Inflammatory macrophage treated with lipopolysaccharide for 4 hours (primary cell): ENCODE results near the gene PPAN.

Experiments used
- DNase-seq: peaks from one replicate; pipeline ENCODE4 v3.0.0-alpha.2; 2020

Gene PPAN

DNA sequence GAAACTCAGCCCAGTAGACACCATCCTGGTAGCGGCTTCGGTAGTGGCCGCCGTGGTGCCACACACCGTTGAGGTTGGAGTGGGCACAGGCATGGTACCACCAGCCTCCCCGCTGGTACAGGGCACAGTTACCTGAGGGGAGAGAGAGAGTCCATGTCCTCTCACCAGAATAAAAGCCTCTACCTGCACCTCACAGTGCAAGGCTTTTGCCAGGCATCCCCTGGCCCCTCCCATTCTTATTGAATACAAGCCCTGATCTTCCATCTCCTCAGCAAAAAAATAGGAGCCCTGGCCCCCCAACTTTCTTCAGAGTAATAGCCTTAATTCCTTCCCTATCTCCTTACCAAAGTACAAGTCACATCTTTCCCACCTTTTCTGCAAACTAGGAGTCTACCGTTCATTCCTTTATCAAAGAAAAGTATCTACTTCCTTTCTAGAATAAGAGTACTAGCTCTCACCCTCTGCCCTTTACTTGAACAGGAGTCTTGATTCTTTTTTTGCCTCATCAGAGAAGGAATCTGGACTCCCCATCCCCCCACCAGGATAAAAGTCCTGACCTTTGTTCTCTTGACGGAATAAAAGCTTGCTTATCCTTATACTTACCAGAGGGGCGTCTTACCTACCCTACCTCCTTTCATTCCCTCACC, 13.4 kb upstream of the PPAN start:
- DNase-seq = no peak

DNA sequence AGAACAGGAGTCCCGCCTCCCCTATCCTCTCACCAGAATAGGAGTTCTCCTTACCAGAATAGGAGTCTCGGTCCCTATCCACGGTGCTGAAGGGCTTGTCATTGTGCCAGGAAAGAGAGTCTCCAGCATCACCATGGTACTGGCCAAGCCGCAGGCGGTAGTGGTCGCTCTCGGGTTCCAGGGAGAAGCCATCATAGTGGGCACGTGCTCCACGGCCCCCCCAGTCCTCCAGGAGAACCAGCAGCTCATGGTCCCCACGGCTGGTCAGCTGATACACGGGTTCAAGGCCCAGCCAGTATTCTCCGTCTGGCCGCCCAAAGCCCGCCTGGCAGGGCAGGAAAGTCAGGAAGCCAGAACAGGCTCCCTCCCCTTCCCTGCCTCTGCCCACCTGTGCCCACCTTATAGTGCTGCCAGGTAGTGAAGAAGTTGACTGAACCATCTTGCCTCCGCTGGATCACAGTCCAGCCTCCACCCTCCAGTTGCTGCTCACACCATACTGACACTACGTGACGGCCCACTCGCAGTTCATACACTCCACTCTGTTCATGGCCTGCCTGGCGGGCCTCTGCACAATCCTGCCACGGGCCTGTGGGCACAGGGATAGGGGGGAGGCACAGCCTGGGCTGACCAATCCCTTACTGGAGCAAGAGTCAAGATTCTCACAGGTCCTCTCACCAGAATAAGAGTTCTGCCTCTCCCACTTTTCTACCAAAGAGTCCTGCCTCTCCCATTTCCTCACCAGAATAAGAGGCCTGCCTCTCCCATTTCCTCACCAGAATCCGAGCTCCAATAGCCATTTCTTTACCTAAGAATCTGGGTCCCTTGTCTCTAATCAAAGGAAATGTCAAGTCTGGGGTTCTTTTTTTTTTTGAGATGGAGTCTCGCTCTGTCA, 12.6 kb upstream of the PPAN start:
- DNase-seq = no peak

DNA sequence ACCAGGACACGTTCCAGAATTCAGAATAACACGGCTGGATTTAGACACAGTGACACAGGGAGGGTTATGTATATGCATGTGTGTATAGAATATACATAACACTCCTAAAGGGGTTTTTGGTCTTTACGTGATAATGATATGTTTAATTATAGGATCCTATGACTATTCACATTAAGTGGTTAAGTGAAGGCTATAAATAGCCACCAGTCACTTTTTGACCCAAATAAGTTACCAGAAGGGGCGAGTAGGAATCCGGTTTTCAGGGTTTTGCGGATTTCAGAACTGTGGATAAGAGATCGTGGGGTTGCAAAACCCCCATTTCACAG, 10.6 kb upstream of the PPAN start:
- DNase-seq = no peak

DNA sequence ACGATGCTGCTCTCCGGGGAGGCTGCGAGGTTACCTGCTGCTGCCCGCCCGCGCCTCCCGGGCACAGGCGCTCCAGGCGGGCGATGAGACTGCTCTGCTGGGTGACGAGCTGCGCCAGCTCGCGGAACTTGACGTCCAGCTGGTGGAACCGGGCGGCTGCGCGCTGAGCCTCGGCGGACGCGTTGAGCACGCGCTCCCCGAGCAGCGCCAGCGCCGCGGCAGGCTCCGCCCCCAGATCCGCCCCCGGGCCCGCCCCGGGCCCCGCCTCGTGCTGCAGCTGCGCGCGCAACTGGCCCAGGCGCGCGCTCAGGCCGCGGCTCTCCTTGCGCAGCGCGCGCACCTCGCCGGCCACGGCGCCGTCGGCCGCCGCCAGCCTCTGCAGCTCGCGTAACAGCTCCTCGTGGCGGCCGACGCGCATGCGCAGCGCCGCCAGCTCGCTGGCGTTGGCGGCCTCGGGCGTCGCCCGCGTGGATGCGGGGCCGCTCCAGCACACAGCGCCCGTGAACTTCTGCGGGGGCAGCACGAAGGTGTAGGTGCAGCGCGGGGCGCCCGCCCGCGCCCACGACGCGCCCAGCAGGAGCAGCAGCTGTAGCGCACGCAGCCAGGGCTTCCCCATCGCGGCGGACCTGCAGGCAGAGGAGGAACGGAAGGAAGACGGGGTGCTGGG, 10.1 kb upstream of the PPAN start:
- DNase-seq = peak; percentile 95

DNA sequence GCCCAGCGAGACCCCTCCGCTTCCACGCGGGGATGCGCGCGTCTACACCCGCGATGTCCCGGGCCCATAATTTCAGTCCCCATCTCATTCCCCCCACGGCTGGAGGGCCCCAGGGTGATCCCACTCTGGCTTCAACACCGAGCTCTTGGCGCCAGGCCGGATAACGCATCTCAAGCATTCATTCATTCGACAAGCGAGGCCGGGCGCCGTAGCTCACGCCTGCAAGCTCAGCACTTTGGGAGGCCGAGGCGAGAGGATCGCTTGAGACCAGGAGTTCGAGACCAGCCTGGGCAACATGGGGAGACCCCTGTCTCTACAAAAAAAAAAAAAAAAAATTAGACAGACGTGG, 9.6 kb upstream of the PPAN start:
- no peak for DNase-seq

DNA sequence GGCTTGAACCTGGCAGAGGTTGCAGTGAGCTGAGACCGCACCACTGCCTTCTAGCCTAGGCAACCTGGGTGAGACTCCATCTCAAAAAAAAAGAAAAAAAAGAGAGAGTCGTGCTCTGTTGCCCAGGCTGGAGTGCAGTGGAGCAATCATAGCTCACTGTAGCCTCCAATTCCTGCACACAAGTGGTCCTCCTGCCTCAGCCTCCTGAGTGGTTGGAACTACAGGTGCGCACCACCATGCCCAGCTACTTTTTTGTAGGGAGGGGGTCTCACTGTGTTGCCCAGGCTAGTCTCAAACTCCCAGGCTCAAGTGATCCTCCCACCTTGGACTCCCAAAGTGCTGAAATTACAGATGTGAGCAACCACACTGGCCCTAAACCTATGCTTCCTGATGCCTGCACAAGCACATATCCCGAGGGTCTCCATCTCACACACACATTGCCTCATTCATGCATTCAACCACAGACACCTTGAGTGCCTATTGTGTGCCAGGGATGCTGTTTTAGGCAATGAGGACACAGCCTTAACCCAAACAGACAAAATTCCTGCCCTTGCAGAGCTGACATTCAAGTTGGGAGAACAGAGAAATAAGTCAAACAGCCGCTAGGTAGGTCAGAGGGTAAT, 5.9 kb upstream of the PPAN start:
- no peak for DNase-seq

DNA sequence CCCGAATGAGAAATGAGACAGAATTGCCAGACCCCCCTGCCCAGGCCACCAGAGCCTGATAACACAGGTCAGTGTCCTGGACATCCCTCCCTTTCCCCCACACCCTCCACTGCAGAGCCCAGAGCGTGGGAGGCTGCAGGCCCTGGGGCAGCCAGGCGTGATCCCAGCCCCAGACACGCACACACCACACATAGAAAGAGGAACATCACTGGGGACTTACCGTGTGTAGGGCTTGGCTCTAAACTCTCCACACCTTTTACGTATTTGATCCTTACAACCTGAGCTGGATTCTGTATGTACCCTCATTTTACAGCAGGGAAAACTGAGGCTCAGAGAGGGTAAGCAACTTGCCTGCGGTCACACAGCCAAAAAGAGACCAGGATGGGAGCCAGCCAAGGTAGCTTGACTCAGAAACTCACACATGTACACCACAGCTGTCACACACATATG, 3.4 kb upstream of the PPAN start:
- DNase-seq = peak; percentile 52

DNA sequence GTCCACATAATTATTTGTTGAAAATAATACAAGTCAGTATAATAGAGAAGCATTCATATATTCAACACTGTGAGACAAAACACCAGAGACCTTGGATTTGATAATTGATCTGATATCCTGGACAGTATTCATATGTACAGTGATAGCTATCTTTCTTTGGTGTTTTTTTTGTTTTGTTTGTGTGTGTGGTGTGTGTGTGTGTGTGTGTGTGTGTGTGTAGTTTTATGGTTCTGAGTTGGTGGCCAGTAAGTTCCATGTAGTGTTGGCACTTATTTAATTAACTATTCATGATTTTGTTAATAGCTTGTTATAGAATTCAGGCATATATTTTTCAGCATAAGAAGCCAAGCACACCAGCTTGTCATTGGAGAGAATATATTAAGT, 2.0 kb upstream of the PPAN start:
- DNase-seq = no peak

DNA sequence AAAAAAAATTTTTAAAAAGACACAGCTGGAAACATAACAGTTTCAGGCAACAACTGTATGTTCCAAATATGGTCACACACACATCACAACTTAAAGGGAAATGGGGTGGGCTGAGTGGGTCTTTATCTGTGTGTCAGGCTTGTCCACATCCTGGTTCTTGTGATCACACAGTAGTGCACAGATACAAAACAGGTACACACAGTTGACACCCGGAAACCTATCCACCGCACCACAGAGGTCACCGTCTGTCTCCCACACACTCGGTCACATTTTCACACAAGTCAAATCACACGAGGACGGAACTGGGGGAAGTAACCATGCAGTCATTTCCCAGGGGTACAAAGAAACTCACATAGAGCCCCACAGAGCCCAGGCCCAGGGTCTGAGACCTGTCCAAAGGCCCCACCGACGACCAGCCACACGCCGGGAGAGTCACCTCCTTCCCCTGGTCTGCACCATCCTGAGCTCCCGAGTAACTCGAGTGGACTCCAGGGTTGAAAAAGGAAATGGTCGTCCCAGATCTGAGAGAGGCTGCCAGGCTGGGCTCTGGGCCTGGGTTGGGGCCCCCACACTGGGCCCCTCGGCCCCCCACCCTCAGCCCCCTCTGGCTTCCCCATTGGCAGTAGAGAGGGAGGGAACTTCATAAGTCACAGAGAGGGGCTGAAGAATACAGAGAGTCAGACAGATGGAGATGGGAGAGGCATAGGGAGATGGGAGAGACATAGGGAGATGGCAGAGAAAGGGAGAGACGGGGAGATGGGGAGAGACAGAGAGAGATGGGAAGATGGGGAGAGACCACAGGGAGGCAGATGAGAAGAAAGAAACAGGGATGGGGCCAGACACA, 1.3 kb upstream of the PPAN start:
- peak; percentile 61 for DNase-seq

DNA sequence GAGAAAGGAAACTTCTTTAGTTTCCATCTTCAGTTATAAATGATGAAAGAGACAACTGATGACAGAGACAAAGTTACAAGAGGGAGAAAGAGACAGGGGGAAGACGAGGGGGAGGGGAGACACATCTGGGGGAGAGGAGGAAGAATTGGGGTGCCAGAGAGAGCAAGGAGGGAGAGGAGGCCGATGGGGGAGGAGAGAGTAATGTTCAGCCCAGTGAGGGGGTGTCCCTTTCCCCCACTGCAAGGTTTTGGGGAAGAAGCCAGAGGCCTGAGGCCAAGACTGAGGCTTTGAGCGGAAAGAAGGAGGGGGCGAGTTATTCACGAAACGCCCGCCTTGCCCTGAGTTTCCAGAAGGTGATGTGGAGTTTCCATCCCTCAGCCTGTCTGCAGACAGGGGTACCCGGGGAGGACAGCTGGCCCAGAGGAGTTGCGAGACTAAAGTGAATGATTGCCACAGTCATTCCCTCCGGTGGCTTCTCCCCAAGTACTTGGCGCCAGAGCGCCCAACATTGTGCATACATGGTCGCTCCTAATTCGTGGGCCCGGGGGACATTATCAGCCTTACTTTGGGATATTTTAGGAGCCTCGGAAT, 558 bp upstream of the PPAN start:
- peak; percentile 69 for DNase-seq

DNA sequence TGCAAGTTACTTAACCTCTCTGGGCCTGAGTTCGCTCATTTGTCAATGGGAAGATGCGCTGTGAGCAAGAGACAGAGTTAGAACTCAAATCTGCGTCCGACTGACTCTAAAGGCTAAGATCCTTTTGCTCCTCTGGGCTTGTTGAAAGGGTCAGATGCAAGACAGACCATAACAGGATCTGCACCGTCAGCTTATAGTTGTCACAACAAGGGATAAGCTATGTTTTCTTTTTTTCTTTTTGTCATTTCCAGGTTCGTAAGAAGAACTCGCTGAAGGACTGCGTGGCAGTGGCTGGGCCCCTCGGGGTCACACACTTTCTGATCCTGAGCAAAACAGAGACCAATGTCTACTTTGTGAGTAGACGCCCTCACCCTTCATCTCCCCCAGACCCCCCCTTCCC, 1.1 kb downstream of the PPAN start:
- no peak for DNase-seq

DNA sequence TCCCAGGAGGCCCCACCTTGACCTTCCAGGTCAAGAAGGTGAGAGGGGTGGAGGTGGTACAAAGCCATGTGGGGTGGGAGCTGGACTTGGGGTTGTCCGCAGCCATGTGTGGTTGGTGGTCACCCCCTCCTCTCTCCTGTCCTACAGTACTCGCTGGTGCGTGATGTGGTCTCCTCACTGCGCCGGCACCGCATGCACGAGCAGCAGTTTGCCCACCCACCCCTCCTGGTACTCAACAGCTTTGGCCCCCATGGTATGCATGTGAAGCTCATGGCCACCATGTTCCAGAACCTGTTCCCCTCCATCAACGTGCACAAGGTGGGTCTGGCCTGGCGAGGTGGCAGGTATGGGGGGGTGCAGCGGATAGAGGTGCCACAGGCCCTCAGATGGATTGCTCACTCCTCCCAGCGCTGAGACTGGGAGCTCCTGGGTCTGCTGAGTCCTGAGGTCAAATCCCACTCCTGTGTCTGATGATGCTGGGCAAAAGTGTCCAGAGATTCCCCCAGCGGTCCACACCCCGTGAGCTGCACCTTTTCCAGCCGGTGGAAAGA, 1.7 kb downstream of the PPAN start:
- DNase-seq = no peak

DNA sequence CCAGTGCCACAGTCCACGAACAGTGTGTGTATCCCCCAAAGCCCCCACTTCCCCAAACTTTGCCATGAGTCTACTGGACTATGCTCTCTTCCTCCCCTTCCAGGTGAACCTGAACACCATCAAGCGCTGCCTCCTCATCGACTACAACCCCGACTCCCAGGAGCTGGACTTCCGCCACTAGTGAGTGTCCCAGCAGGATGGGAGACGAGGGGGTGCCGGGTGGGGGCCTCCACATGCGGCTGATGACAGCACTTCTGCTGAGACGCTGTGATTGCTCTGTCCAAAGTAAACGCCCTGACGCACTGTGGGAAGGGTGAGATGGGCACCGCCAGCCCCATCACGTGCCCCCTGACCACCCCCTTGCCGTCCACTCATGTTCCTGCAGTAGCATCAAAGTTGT, 3.4 kb downstream of the PPAN start:
- DNase-seq = no peak

DNA sequence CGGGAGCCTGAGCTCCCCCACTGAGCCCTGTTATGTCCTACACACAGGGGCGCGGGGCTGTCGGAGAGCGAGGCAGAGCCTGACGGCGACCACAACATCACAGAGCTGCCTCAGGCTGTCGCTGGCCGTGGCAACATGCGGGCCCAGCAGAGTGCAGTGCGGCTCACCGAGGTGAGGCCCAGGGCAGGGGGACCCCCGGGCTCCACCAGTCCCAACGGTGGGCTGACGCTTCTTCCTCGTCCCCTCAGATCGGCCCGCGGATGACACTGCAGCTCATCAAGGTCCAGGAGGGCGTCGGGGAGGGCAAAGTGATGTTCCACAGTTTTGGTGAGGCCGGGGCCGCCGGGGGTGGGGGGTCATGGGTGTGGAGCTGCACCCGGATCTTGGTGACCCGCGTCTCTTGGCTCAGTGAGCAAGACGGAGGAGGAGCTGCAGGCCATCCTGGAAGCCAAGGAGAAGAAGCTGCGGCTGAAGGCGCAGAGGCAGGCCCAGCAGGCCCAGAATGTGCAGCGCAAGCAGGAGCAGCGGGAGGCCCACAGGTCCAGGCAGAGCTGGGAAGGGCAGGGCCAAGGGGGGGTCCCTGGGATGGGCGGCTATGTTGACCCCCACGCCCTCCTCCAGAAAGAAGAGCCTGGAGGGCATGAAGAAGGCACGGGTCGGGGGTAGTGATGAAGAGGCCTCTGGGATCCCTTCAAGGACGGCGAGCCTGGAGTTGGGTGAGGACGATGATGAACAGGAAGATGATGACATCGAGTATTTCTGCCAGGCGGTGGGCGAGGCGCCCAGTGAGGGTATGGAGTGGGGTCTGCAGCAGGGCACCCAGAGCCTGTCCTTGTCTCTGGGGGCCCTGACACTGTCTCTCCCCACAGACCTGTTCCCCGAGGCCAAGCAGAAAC, 4.2 kb downstream of the PPAN start:
- no peak for DNase-seq

DNA sequence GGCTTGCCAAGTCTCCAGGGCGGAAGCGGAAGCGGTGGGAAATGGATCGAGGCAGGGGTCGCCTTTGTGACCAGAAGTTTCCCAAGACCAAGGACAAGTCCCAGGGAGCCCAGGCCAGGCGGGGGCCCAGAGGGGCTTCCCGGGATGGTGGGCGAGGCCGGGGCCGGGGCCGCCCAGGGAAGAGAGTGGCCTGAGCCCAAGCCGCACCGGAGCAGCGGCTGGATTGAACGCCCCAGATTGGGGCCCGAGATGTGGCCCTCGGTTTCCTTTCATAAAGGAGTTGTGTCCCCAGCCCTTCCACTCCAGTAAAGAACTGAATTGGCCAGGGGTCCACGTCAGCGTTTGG, 4.8 kb downstream of the PPAN start:
- DNase-seq = no peak

DNA sequence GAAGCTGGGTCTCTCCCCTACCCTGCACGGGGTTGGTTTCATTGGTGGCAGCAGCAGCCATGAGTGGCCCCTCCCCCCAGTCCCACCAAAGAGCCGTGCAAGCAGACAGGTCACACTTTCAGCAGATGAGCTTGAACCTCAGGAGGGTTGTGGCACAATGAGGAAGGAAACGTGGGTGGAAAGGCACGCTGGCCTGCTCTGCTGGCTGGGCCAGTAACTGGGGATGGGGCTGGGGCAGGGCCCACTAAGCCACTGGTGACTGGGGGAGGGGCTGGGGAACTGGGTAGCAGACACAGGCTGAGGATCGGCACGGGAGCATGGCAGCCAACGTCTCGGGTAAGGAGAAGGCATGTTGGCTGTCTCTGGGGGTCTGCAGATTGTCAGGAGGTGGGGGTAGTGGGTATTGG, 5.2 kb downstream of the PPAN start, which contains the start of gene P2RY11:
P2RY11 (plus strand) TSS at position 289 of the 407 bp plus-strand sequence; CDS start at position 318, 29 bp downstream.
- peak; percentile 80 for DNase-seq

DNA sequence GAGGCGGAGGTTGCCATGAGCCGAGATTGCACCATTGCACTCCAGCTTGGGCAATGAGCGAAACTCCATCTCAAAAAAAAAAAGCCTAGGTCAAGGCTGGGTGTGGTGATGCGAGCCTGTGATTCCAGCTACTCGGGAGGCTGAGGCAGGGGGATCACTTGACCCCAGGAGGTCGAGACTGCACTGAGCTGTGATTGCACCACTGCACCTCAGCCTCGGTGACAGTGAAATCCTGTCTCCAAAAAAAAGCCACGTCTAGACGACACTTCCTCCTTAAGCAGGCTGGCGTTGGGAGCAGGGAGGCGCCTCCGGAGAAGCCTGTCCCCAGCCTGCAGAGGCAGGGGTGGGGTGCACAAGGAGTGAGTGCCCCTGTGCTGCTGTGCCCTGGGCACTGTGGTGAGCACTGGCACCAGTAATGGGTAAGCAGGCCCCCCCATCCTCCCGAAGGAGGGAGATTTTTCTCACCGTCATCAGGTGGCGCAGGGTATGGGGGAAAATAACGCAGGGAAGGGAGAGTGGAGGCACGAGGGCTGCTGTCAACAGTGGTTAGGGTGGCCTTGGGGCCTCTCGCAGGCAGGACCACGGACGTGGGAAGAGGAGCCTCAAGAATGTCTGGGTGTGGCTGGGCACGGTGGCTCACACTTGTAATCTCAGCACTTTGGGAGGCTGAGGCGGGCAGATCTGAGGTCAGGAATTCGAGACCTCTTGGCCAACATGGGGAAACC, 6.0 kb downstream of the PPAN start:
- peak; percentile 92 for DNase-seq

DNA sequence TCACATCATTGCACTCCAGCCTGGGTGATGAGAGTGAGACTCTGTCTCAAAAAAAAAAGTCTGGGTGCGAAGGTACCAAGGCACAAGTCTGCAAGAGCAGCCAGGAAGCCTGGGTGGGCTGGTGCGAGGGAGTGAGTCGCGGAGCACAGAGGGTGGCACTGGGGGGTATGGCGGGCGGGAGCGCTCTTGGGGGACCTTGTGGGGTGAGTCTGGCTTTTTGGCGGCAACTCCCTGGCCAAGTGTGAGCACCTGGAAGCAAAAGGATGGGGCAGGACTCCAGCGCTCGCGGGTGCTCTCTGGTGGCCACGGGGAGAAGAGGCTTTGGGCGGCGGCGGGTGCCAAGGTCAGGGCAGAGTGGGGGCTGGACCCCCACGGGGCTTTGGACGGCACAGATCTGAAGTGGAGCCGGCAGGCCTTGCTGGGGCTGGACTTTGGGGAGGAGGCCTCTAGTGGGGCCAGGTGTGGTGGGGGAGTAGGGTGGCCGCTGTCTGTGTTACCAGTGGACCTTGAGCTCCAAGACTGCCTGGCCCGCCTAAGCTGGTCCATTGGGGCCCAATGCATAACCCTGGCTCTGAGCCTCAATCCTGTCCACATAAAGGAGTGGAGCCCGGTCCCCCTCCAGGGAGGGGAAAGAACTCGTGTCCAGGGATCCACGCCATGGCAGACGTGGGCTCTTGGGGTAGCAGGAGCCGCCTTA, 6.9 kb downstream of the PPAN start:
- DNase-seq = no peak

DNA sequence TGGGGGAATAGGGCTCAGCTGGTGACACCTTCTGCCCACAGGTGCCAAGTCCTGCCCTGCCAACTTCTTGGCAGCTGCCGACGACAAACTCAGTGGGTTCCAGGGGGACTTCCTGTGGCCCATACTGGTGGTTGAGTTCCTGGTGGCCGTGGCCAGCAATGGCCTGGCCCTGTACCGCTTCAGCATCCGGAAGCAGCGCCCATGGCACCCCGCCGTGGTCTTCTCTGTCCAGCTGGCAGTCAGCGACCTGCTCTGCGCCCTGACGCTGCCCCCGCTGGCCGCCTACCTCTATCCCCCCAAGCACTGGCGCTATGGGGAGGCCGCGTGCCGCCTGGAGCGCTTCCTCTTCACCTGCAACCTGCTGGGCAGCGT, 7.4 kb downstream of the PPAN start:
- no peak for DNase-seq
